Loucy (cell line): ENCODE results near the gene VSIG8.

Experiments
- H2AFZ ChIP-seq: fragments of 200-600 bp; sonication (generic); 2 replicates; pipeline ENCODE4 v1.6.0; 2016; ENCODE audit warnings: antibody characterized with exemption, mild to moderate bottlenecking, low read length, moderate library complexity
- H3F3A ChIP-seq: fragments of 200-600 bp; 2 replicates; pipeline ENCODE4 v1.6.0; 2016; ENCODE audit warnings: antibody characterized with exemption, low read depth, mild to moderate bottlenecking
- H3K27me3 ChIP-seq: fragments of 200-600 bp; sonication (generic); 2 replicates; pipeline ENCODE4 v1.6.1; 2014; ENCODE audit warnings: low read length, mild to moderate bottlenecking; ENCODE audit not compliant: insufficient read depth, poor library complexity, severe bottlenecking
- H3K36me3 ChIP-seq: fragments of 200-600 bp; sonication (generic); 2 replicates; pipeline ENCODE4 v1.6.1; 2016; ENCODE audit warnings: low read length; ENCODE audit not compliant: insufficient read depth
- H3K4me1 ChIP-seq: fragments of 200-600 bp; sonication (generic); 2 replicates; pipeline ENCODE4 v1.5.1; 2014; ENCODE audit warnings: low read length, mild to moderate bottlenecking; ENCODE audit not compliant: insufficient read depth, poor library complexity, severe bottlenecking
- H3K4me2 ChIP-seq: fragments of 200-600 bp; sonication (generic); 2 replicates; pipeline ENCODE4 v1.6.0; 2014; ENCODE audit warnings: antibody characterized with exemption, low read length, low read depth, mild to moderate bottlenecking; ENCODE audit not compliant: poor library complexity, severe bottlenecking
- H3K4me3 ChIP-seq: fragments of 200-600 bp; sonication (generic); 2 replicates; pipeline ENCODE4 v1.5.1; 2014; ENCODE audit warnings: low read length, mild to moderate bottlenecking, mixed read lengths; ENCODE audit not compliant: poor library complexity, severe bottlenecking
- H3K79me2 ChIP-seq: fragments of 200-600 bp; sonication (generic); 2 replicates; pipeline ENCODE4 v1.6.1; 2014; ENCODE audit warnings: low read length; ENCODE audit not compliant: insufficient read depth
- H3K9ac ChIP-seq: fragments of 200-600 bp; sonication (generic); 2 replicates; pipeline ENCODE4 v1.6.0; 2014; ENCODE audit warnings: mild to moderate bottlenecking, low read depth, low read length, moderate library complexity; ENCODE audit not compliant: poor library complexity, severe bottlenecking
- H3K9me2 ChIP-seq: fragments of 200-600 bp; sonication (generic); replicated peaks from 2 replicates; pipeline ENCODE4 v1.6.1; 2016; ENCODE audit warnings: low read depth, low read length, mixed read lengths
- H3K9me3 ChIP-seq: fragments of 200-600 bp; sonication (generic); 2 replicates; pipeline ENCODE4 v1.6.1; 2014; ENCODE audit warnings: mild to moderate bottlenecking, antibody characterized with exemption, low read length, low read depth; ENCODE audit not compliant: insufficient read depth
- H4K20me1 ChIP-seq: fragments of 200-600 bp; sonication (generic); 2 replicates; pipeline ENCODE4 v1.6.0; 2014; ENCODE audit warnings: antibody characterized with exemption, low read length, mild to moderate bottlenecking; ENCODE audit not compliant: insufficient read depth, poor library complexity, severe bottlenecking
- CTCF ChIP-seq: fragments of 200-600 bp; sonication (generic); conservative IDR thresholded peaks from 2 replicates; pipeline ENCODE4 v1.5.1; 2014; ENCODE audit warnings: mild to moderate bottlenecking, antibody characterized with exemption, low read length
- EZH2phosphoT487 ChIP-seq: fragments of 200-600 bp; IDR thresholded peaks from 2 replicates; pipeline ENCODE4 v1.6.1; 2018; ENCODE audit warnings: antibody characterized with exemption, mild to moderate bottlenecking, moderate library complexity, borderline replicate concordance

Gene VSIG8

GRCh38 chr1:159853417-159854115, 8.9 kb downstream of the VSIG8 start:
- Histone ChIP-seq H3K9ac (peak overlapping the region; percentile 81), H4K20me1 (no peaks in the 10 kb centered on the region), H2AFZ (no peak overlapping the region), H3K9me3 (no peaks in the 10 kb centered on the region), H3K27me3 (no peaks in the 10 kb centered on the region), H3K9me2 (no peaks in the 10 kb centered on the region), H3K79me2 (no peaks in the 10 kb centered on the region), H3F3A (no peaks in the 10 kb centered on the region), H3K4me3 (peak overlapping the region; percentile 75), H3K4me2 (peak overlapping the region; percentile 84), H3K36me3 (no peaks in the 10 kb centered on the region), H3K4me1 (peaks cover 13% of the 10 kb centered on the region)
- TF ChIP-seq EZH2phosphoT487 = no peak
- no peak for TF ChIP-seq CTCF

- no peak overlapping the region for H3K4me2 ChIP-seq
- H3K9me3 ChIP-seq = no peaks in the 10 kb centered on the region
- H3K36me3 ChIP-seq = no peaks in the 10 kb centered on the region
- no peaks in the 10 kb centered on the region for H3K27me3 ChIP-seq
- H4K20me1 ChIP-seq = no peaks in the 10 kb centered on the region
- no peak overlapping the region for H3K9ac ChIP-seq
- H3K79me2 ChIP-seq = no peaks in the 10 kb centered on the region
- no peak overlapping the region for H2AFZ ChIP-seq
- no peaks in the 10 kb centered on the region for H3K9me2 ChIP-seq
- H3K4me3 ChIP-seq = no peak overlapping the region
- H3F3A ChIP-seq = no peaks in the 10 kb centered on the region
- H3K4me1 ChIP-seq = peaks cover 13% of the 10 kb centered on the region
- TF ChIP-seq CTCF (peak; percentile 45), EZH2phosphoT487 (no peak)
These were observed 11.1 kb downstream of the VSIG8 start for GRCh38 chr1:159851407-159851806.

- H2AFZ ChIP-seq = no peak overlapping the region
- H3K4me2 ChIP-seq = no peak overlapping the region
These were observed 12.7 kb downstream of the VSIG8 start for GRCh38 chr1:159849626-159850366.

More at GRCh38 chr1:159849626-159850366, 12.7 kb downstream of the VSIG8 start:
- no peak for TF ChIP-seq EZH2phosphoT487
- TF ChIP-seq CTCF = no peak
- H3K9me3 ChIP-seq = no peaks in the 10 kb centered on the region
- no peaks in the 10 kb centered on the region for H3K27me3 ChIP-seq
- H3K4me3 ChIP-seq = no peak overlapping the region
- H3K79me2 ChIP-seq = no peaks in the 10 kb centered on the region
- H3K36me3 ChIP-seq = no peaks in the 10 kb centered on the region
- no peaks in the 10 kb centered on the region for H4K20me1 ChIP-seq
- H3K9ac ChIP-seq = no peak overlapping the region
- peaks cover 13% of the 10 kb centered on the region for H3K4me1 ChIP-seq
- H3F3A ChIP-seq = no peaks in the 10 kb centered on the region
- H3K9me2 ChIP-seq = no peaks in the 10 kb centered on the region
